GM12891 (cell line): ENCODE measurements around the gene SEMA6A.
A peak's percentile ranks its signal among the peaks of the same experiment; 100 is the strongest.

Experiments
- DNase-seq: peaks from one replicate; pipeline ENCODE4 v3.0.0; 2011; ENCODE audit warnings: low spot score; ENCODE audit not compliant: insufficient read length
- FAIRE-seq: peaks from 2 replicates; lab custom pipeline; 2011; peaks lifted over from hg19 to GRCh38; lab: Jason Lieb, UNC
- PAX5 ChIP-seq: IDR thresholded peaks from 2 replicates; pipeline ENCODE4 v1.6.1; 2011; ENCODE audit warnings: low read length, moderate library complexity, mild to moderate bottlenecking; ENCODE audit not compliant: insufficient read depth, severe bottlenecking
- POLR2A ChIP-seq: IDR thresholded peaks from 2 replicates; pipeline ENCODE4 v1.6.1; 2011; ENCODE audit warnings: low read depth, low read length, control low read depth
- POLR2AphosphoS5 ChIP-seq: IDR thresholded peaks from 2 replicates; pipeline ENCODE4 v1.6.1; 2011; ENCODE audit warnings: low read depth, low read length, control low read depth
- POU2F2 ChIP-seq: IDR thresholded peaks from 2 replicates; pipeline ENCODE4 v1.6.1; 2011; ENCODE audit warnings: low read depth, mild to moderate bottlenecking, control low read depth, low read length, moderate library complexity
- SPI1 ChIP-seq: IDR thresholded peaks from 2 replicates; pipeline ENCODE4 v1.6.1; 2011; ENCODE audit warnings: low read depth, low read length, control low read depth
- TAF1 ChIP-seq: IDR thresholded peaks from 2 replicates; pipeline ENCODE4 v1.6.1; 2011; ENCODE audit warnings: low read depth, low read length, control low read depth

SEMA6A gene

GRCh38 chr5:116475338-116475737 lies 99.3 kb downstream of the SEMA6A start:
- TF ChIP-seq PAX5, result peak; percentile 22
- peak; percentile 57 for TF ChIP-seq SPI1
- TF ChIP-seq POLR2AphosphoS5, result no peak
- DNase-seq (no peak), FAIRE-seq (peak; percentile 81)

DNA sequence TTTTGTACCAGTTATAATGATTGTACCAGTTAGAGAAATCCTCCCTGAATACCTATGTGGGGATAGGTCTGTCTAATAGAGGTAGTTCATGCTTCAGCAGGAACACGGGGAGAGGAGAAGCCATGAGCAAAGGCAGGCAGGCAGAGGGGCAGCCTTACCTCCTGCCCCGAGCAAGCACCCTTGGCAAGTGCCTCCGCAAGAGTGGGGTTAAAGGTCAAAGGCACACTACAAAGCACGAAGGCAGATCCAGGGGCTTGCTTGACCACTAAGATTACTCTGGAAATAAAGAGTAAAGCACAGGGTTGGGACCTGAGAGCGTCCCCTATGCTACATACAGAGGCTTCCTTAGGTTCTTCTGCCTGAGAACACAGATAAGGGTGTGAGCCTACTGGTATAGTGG lies 100.9 kb downstream of the SEMA6A start:
- DNase-seq (no peak), FAIRE-seq (no peak)
- TF ChIP-seq SPI1 (no peak), PAX5 (no peak), TAF1 (no peak), POLR2A (no peak), POLR2AphosphoS5 (no peak), POU2F2 (no peak)

DNA sequence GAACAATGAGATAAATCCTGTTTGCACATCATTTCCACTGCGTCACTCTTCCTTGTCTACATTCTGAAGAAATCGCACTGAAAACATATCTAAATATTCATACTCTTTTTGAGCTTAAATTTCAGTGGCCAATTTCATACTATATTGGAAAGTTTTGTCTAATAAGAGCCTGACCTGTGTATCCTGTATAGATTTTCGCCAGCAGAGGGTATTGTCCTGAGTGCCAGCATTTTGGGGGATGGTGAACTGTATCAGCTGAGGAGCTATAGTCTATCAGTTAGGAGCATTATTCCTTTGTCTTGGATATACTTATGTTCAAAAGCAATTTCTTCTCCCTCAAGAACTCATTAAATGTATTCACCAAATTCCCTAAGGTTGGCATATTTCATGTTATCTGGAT lies 102.3 kb downstream of the SEMA6A start:
- DNase-seq, result no peak
- no peak for FAIRE-seq
- TF ChIP-seq PAX5 (no peak), POU2F2 (no peak), POLR2AphosphoS5 (no peak), SPI1 (no peak), POLR2A (no peak), TAF1 (no peak)

DNA sequence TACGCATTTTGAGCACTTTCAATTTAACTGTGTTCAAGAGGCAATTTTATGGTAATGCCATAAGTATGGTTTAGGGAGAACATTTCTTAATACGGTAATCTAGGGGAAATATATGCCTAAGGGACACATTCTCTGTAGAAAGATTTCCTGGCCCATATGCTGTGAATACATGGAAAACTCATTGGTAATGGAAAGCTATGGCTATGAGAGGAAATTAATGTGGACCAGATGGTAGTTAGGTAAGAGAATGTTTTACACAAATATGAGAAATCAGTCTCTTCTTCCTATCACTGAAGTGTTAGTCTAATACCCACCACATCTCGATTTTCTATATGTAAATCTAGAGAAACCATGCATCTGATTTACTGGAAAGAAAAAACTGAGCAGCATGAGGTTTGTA lies 105.0 kb downstream of the SEMA6A start:
- no peak for TF ChIP-seq POLR2AphosphoS5
- no peak for TF ChIP-seq PAX5
- no peak for FAIRE-seq
- DNase-seq, result no peak

- FAIRE-seq (no peak), DNase-seq (no peak)
Observed at GRCh38 chr5:116468583-116468982, 106.0 kb downstream of the SEMA6A start.

DNA sequence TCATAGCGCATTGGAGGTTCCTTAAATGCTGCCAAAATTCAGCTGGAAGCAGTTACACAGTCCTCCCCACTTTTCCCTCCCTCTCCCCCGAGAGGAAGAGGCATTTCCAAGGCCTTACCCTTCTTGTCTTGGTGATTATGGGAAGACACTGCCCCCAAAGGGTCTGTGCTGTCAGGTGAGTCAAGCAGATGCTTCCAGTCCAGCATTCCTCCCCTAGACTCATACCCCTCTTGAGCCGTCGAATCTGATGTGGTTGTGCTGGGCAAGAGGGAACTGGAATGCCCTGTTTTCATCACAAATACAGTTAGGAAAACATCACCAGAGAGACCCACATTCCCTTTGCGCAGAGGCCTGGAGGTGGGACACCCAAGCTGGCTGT lies 107.2 kb downstream of the SEMA6A start:
- no peak for TF ChIP-seq POU2F2
- no peak for TF ChIP-seq POLR2A
- TF ChIP-seq POLR2AphosphoS5, result no peak
- TF ChIP-seq TAF1, result no peak
- no peak for TF ChIP-seq SPI1
- TF ChIP-seq PAX5, result no peak
- no peak for DNase-seq
- FAIRE-seq, result no peak

More at GRCh38 chr5:116468583-116468982, 106.0 kb downstream of the SEMA6A start:
- no peak for TF ChIP-seq PAX5
- no peak for TF ChIP-seq TAF1
- no peak for TF ChIP-seq POLR2AphosphoS5
- no peak for TF ChIP-seq POLR2A
- TF ChIP-seq SPI1, result no peak
- TF ChIP-seq POU2F2, result no peak

DNA sequence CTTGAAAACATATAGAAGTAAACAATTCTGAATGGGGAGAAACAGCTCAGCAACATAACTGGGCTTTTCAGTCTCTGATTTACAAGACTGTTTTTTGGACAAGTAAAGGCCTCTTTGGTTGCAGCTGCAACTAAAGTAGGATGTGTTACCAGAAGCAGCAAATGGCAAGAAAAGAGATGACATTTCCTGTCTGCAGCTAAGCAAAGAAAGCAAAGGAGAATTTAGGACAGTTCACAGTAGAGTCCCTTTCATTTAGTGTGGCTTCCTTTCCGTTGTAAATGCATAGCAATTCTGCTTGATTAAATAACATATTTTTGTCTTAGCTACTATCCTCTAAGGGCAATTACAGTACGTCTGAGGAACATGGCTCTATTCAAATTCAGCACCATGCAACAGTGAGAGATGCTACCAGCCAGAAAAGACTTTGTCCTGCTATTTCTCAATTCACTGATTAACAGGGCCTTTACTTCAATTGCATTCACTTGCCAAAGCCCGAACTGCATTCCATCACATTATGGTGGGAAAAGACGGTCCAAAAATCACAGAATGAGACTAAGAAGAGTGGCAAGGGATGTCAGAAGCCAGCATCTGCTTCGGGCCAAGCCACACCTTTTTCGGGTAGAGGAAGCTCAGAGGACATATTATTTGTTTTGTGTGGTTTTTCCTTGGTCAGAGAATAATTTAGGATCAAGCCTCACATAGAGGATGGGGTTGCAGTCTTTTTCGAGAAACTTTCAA lies 107.7 kb downstream of the SEMA6A start:
- DNase-seq, result no peak
- FAIRE-seq, result no peak
- no peak for TF ChIP-seq TAF1

GRCh38 chr5:116465411-116465810 lies 109.2 kb downstream of the SEMA6A start:
- no peak for DNase-seq
- FAIRE-seq, result no peak
- TF ChIP-seq POU2F2 (no peak), POLR2AphosphoS5 (no peak), PAX5 (no peak), TAF1 (no peak), POLR2A (no peak), SPI1 (no peak)

- no peak for DNase-seq
- TF ChIP-seq TAF1 (no peak), PAX5 (no peak)
- FAIRE-seq, result no peak
Observed at GRCh38 chr5:116464144-116464708, 110.4 kb downstream of the SEMA6A start.

DNA sequence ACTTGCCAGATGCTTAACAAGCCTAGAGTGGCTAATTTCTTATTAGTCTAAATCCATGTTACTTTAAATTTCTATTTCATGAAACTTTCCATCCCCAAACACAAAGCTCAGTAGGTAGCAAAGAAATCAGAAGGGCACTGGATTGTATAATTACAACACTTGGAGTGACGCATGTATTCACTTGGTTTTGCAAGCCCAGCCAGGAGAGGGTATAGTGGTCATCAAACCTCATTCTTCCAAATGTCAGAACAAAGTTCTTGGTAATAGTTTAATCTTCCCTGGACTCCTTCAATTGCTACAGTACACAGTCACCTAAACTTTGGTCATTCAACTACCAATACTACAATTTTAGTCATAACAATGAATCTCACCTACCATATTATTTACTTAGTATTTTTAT lies 112.1 kb downstream of the SEMA6A start:
- DNase-seq (no peak), FAIRE-seq (no peak)
- TF ChIP-seq PAX5 (no peak), TAF1 (no peak), POLR2AphosphoS5 (no peak), SPI1 (no peak), POLR2A (no peak), POU2F2 (no peak)
